ENCODE measurements around the gene RWDD3. TPM values are rescaled to one million over a fixed set of nuclear protein-coding genes. Genes with fewer than 3 reads are reported as not detected.
A peak's percentile ranks its signal among the peaks of the same experiment; 100 is the strongest.

RWDD3 gene
- total RNA-seq, 1 donor from 2014 or later, result 18.7 TPM

DNA sequence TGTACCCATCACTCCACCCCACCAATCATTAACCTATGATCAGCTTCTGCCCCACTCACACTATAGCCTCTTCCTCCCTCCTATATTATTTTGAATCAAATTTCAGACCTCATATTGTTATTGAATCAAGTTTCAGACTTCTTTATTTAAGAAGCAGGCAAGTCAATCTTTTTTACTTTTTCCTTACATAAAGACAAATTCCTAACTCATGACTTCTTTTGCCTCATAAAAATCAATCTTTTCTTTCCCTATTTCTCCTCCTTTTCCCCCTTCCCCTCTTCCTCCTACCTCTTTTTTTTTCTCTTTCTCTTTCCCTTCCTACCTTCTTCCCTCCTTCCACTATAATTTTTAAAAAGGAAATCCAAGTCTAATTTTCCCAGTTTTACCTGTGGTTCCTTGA is 4.3 kb upstream of the RWDD3 start:
- DNase-seq (ENCODE audit: low read depth), result no peak

GRCh38 chr1:95230256-95230655 is 3.8 kb upstream of the RWDD3 start:
- DNase-seq (ENCODE audit: low read depth), result no peak

GRCh38 chr1:95230768-95231191 is 3.2 kb upstream of the RWDD3 start:
- DNase-seq (ENCODE audit: low read depth), result no peak

GRCh38 chr1:95232646-95233318 is 1.2 kb upstream of the RWDD3 start:
- DNase-seq (ENCODE audit: low read depth), result no peak

DNA sequence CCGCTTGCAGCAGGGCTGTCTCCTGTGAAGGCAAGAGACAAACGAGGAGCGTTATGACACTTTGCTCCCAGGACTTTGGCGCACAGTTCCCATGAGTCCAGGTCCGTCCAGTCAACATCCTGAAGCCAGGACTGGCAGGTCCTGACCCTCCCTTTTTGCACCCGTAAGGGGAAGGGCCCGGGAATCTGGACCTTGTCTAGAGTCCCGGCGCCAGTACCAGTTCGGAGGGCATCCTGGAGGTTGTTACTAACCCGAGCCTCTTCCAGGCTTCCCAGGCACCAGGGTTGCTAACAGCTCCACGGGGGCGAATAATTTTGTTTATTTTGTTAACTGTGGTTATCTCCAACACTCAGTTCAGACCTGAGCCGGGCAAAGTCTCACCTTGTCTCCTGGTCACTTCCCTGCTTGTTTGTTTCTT is 682 bp upstream of the RWDD3 start:
- peak; percentile 25 for DNase-seq (ENCODE audit: low read depth)

GRCh38 chr1:95236784-95237575 is 3.0 kb downstream of the RWDD3 start:
- peak; percentile 7 for DNase-seq (ENCODE audit: low read depth)

GRCh38 chr1:95237981-95238703 is 4.1 kb downstream of the RWDD3 start:
- DNase-seq (ENCODE audit: low read depth), result no peak

DNA sequence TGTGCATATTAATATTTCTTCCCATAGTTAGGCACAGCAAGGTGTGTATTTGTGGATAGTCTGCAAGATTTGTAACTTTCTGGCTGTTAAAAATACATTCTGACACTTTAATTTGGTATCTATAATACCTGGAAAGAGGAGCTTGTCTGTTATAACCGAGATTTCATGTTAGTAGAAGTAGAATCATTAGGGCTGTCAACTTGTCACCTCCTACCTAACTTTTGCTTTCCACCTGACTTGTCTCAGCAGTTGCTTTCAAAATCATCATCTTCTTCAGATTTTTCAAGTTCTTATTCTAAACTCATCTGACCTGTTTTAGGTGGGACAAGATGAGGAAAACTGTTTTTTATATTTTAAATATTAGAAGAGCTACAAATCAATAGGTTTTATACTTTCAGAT is 11.0 kb downstream of the RWDD3 start:
- DNase-seq (ENCODE audit: low read depth), result no peak

- no peak for DNase-seq (ENCODE audit: low read depth)
These were observed 12.5 kb downstream of the RWDD3 start for GRCh38 chr1:95246511-95246910.

GRCh38 chr1:95247607-95248006 is 13.6 kb downstream of the RWDD3 start:
- DNase-seq (ENCODE audit: low read depth), result no peak

DNA sequence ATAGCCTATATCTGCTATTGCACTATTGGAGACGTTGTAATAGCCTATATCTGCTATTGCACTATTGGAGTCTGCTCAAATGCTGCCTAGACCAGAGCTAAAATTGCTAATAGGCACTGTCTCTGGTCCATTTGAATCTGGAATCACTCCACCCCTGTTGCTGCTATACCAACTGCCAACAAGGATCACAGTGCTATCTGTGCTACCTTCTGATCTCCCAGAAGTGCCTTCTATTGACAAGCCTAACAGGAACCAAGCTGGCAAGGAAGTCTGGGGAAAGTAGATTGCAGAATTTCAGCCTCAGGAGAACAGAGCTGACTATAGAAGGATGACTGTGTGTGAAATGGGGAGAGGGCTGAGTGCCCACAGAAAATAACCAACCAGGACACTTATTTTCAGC is 15.9 kb downstream of the RWDD3 start:
- no peak for DNase-seq (ENCODE audit: low read depth)

DNA sequence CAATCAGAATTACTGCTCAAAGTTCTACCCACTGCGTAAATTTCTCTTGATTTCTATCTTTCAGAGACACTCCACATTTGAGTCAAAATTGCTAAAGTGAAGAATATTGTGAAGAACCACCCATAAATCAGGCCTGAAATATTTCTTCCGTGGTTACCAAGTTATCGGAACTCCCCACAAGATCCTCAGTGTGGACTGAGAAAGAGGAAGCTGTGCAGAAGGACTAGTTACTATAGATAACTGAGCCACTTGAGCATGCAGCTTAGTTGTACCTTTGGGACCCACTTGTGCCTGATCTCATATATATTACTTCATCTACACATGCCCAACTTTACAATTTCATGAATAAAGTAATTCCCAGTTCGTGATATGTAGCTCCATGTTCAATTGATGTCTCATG is 18.4 kb downstream of the RWDD3 start:
- no peak for DNase-seq (ENCODE audit: low read depth)

- no peak for DNase-seq (ENCODE audit: low read depth)
These were observed 20.9 kb downstream of the RWDD3 start for GRCh38 chr1:95254959-95255358.

DNA sequence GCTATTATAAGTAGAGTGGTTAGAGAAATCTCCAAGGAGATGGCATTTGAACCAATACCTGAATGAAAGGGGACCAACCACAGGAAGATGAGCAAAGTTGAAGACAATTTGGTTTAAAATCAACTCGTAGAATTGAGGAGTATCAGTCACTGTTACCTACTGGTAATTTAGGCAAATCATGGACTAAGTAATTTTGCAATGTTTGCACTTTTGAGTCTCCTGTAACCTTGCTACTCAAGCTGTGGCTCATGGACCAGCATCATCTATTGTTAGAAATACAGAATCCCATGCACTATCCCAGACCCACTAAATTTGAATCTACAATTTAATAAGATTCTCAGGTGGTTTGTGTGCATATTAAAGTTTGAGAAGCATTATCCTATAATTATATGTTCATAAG is 21.8 kb downstream of the RWDD3 start:
- no peak for DNase-seq (ENCODE audit: low read depth)

DNA sequence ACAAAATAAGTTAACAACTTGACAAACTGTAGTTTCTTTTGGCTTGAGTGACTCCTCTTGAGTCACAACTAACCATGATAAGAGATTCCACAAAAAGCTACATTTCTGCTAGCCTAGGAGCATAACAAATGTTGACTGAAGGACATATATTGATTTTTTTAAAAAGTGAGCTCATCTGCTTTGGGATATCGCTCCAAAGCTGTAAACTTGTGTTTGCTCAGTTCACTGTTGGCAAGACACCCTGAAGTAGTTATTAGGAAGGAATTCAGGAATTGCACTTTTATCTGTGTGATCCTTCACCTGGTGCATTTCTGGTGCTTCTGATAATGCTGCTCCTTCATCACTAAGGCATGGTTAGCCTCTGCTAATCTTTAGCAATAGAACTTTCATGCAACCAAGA is 23.7 kb downstream of the RWDD3 start:
- DNase-seq (ENCODE audit: low read depth), result no peak

- no peak for DNase-seq (ENCODE audit: low read depth)
These were observed 25.2 kb downstream of the RWDD3 start for GRCh38 chr1:95259245-95259644.

DNA sequence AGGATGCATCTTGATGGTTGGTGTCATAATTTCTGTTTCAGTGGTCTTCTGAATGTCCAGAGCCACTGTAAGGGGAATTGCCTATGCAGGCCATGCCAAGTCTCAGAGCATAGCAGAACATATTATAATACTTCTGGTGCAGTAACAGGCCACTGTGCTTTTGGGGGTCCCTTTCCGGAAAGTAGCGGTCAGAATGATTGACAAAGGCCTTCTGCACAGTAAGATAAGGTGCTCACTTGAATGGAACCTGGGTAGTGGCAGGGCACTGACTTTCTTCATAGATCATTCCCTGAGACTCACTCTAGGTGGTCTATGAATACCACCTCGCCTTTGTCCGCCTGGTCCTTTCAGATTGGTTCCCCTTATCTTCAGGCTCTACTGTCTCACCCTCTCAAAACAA is 28.9 kb downstream of the RWDD3 start:
- no peak for DNase-seq (ENCODE audit: low read depth)

- DNase-seq (ENCODE audit: low read depth), result no peak
These were observed 29.4 kb downstream of the RWDD3 start for GRCh38 chr1:95263450-95263849.

- DNase-seq (ENCODE audit: low read depth), result no peak
These were observed 31.1 kb downstream of the RWDD3 start for GRCh38 chr1:95265106-95265505.

- no peak for DNase-seq (ENCODE audit: low read depth)
These were observed 42.4 kb downstream of the RWDD3 start for GRCh38 chr1:95276429-95276828.

- DNase-seq (ENCODE audit: low read depth), result no peak
These were observed 44.4 kb downstream of the RWDD3 start for GRCh38 chr1:95278173-95279006.
